MM.1S (cell line): ENCODE data around the gene URI1.

Experiments
- DNase-seq: peaks from one replicate; pipeline ENCODE4 v3.0.0-alpha.2; 2015
- H2AFZ ChIP-seq: fragments of 300-600 bp; sonication (generic); 2 replicates; pipeline ENCODE4 v1.6.0; 2016; ENCODE audit warnings: antibody characterized with exemption, low read length
- H3F3A ChIP-seq: fragments of 300-600 bp; sonication (generic); 2 replicates; pipeline ENCODE4 v1.6.1; 2016; ENCODE audit warnings: mild to moderate bottlenecking, antibody characterized with exemption, low read length, moderate library complexity, mixed read lengths; ENCODE audit not compliant: insufficient read depth
- H3K27ac ChIP-seq: fragments of 300-600 bp; sonication (generic); 2 replicates; pipeline ENCODE4 v1.5.1; 2016; ENCODE audit warnings: mild to moderate bottlenecking, low read length
- H3K27me3 ChIP-seq: fragments of 300-600 bp; sonication (generic); replicated peaks from 2 replicates; pipeline ENCODE4 v1.6.0; 2016; ENCODE audit warnings: low read length; ENCODE audit not compliant: insufficient read depth
- H3K36me3 ChIP-seq: fragments of 300-600 bp; sonication (generic); replicated peaks from 2 replicates; pipeline ENCODE4 v1.6.1; 2016; ENCODE audit warnings: mild to moderate bottlenecking, low read length, mixed read lengths; ENCODE audit not compliant: insufficient read depth
- H3K4me1 ChIP-seq: fragments of 300-600 bp; sonication (generic); 2 replicates; pipeline ENCODE4 v1.6.1; 2016; ENCODE audit warnings: low read length, mixed read lengths
- H3K4me2 ChIP-seq: fragments of 300-600 bp; sonication (generic); 2 replicates; pipeline ENCODE4 v1.6.0; 2016; ENCODE audit warnings: low read depth, low read length
- H3K4me3 ChIP-seq: fragments of 300-600 bp; sonication (generic); 2 replicates; pipeline ENCODE4 v1.5.1; 2016; ENCODE audit warnings: low read length, mixed read lengths
- H3K79me2 ChIP-seq: fragments of 300-600 bp; sonication (generic); 2 replicates; pipeline ENCODE4 v1.6.1; 2016; ENCODE audit warnings: mixed run types, low read length, mixed read lengths
- H3K9ac ChIP-seq: fragments of 300-600 bp; sonication (generic); 2 replicates; pipeline ENCODE4 v1.6.1; 2016; ENCODE audit warnings: low read length, mixed read lengths
- H3K9me2 ChIP-seq: fragments of 300-600 bp; sonication (generic); replicated peaks from 2 replicates; pipeline ENCODE4 v1.6.1; 2016; ENCODE audit warnings: mild to moderate bottlenecking, low read length, mixed read lengths; ENCODE audit not compliant: insufficient read depth
- H3K9me3 ChIP-seq: fragments of 300-600 bp; sonication (generic); replicated peaks from 2 replicates; pipeline ENCODE4 v1.6.1; 2016; ENCODE audit warnings: mild to moderate bottlenecking, low read length, mixed read lengths; ENCODE audit not compliant: insufficient read depth
- H4K20me1 ChIP-seq: fragments of 300-600 bp; sonication (generic); 2 replicates; pipeline ENCODE4 v1.6.1; 2016; ENCODE audit warnings: mild to moderate bottlenecking, low read length, moderate library complexity, mixed read lengths; ENCODE audit not compliant: insufficient read depth
- EZH2 ChIP-seq: fragments of 300-600 bp; sonication (generic); optimal IDR thresholded peaks from 2 replicates; pipeline ENCODE3; 2017; ENCODE audit warnings: low read depth, mild to moderate bottlenecking, antibody characterized with exemption, low read length, mixed read lengths
- EZH2phosphoT487 ChIP-seq: fragments of 300-600 bp; sonication (generic); IDR thresholded peaks from 2 replicates; pipeline ENCODE4 v1.6.1; 2018; ENCODE audit warnings: antibody characterized with exemption, low read length
- TF ChIP-seq, protein P1 (sequence below): fragments of 300-600 bp; sonication (generic); IDR thresholded peaks from 2 replicates; pipeline ENCODE4 v1.5.1; 2016; ENCODE audit warnings: antibody characterized with exemption, low read length, mixed read lengths

Gene URI1

DNA sequence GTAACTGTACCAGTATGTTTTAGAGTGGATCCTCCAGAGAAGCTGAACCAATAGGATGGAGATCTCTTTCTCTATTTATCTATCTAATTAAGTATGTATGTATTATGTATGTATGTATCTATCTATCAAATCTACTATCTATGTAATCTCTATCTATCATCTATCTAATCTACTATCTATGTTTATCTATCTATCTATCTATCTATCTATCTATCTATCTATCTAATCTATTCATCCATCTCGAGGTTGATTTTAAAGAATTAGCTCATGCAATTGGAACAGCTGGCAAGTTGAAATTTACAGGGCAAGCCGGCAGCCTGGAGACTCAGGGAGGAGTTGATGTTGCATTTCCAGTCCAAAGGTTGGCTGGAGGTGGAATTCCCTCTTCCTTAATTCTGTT lies 112.2 kb downstream of the URI1 start:
- no peaks in the 10 kb centered on the region for H3K4me1 ChIP-seq
- H3F3A ChIP-seq = no peaks in the 10 kb centered on the region
- H2AFZ ChIP-seq = no peak overlapping the region
- H3K9me3 ChIP-seq = no peaks in the 10 kb centered on the region
- no peaks in the 10 kb centered on the region for H3K36me3 ChIP-seq
- DNase-seq = no peak
- H3K27me3 ChIP-seq = peaks cover 8% of the 10 kb centered on the region
- H4K20me1 ChIP-seq = no peaks in the 10 kb centered on the region
- no peak overlapping the region for H3K4me2 ChIP-seq
- H3K9ac ChIP-seq = no peak overlapping the region
- no peaks in the 10 kb centered on the region for H3K9me2 ChIP-seq
- TF ChIP-seq EZH2 = no peak
- TF ChIP-seq EZH2phosphoT487 = no peak
- TF ChIP-seq, protein P1, sequence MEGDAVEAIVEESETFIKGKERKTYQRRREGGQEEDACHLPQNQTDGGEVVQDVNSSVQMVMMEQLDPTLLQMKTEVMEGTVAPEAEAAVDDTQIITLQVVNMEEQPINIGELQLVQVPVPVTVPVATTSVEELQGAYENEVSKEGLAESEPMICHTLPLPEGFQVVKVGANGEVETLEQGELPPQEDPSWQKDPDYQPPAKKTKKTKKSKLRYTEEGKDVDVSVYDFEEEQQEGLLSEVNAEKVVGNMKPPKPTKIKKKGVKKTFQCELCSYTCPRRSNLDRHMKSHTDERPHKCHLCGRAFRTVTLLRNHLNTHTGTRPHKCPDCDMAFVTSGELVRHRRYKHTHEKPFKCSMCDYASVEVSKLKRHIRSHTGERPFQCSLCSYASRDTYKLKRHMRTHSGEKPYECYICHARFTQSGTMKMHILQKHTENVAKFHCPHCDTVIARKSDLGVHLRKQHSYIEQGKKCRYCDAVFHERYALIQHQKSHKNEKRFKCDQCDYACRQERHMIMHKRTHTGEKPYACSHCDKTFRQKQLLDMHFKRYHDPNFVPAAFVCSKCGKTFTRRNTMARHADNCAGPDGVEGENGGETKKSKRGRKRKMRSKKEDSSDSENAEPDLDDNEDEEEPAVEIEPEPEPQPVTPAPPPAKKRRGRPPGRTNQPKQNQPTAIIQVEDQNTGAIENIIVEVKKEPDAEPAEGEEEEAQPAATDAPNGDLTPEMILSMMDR = no peak
- H3K79me2 ChIP-seq = no peaks in the 10 kb centered on the region
- no peak overlapping the region for H3K27ac ChIP-seq
- H3K4me3 ChIP-seq = no peak overlapping the region

GRCh38 chr19:30056580-30056979 lies 114.5 kb downstream of the URI1 start:
- DNase-seq = no peak
- Histone ChIP-seq H3K36me3 (no peaks in the 10 kb centered on the region), H3F3A (no peaks in the 10 kb centered on the region), H3K9ac (no peak overlapping the region), H3K79me2 (no peaks in the 10 kb centered on the region), H3K27ac (no peak overlapping the region), H3K9me3 (no peaks in the 10 kb centered on the region), H3K4me2 (no peak overlapping the region), H3K9me2 (no peaks in the 10 kb centered on the region), H3K27me3 (peaks cover 27% of the 10 kb centered on the region), H3K4me3 (no peak overlapping the region), H2AFZ (no peak overlapping the region), H4K20me1 (no peaks in the 10 kb centered on the region), H3K4me1 (no peaks in the 10 kb centered on the region)
- TF ChIP-seq EZH2phosphoT487 = no peak
- TF ChIP-seq, protein P1 = no peak
- TF ChIP-seq EZH2 = no peak

DNA sequence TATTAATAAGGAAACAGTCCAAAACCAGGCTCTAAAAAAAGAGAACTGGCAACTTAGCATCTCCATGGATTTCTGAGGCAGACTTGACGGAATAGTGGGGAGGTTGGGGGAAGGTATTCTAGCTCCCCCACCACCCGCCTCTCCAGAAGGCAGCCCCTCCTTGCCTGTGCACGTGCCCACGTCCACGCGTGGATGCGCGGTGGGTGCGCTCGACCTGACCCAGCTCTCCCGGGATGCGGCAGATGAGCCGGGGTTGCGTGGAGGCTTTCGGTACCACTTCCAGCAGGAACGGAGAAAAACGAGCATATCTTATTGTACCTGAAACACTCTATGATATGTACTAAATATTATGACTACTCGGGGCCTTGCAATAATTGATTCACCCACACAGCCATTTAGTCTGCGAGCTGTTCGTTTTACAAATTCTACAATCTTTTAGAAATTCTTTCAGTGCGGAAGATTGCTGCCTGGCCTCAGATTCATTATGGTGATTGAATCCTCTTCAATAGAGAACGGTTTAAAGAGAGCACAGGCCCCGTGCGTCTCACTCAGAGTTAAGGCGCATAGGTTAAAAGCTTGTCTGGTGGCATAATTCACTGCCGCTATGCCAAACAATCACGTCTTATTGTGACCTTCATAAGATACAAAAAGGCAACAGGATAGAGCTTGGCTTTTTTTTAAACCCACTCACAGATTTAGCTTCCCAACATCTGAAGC lies 117.9 kb downstream of the URI1 start:
- Histone ChIP-seq H3K79me2 (no peaks in the 10 kb centered on the region), H3K4me1 (no peaks in the 10 kb centered on the region), H3K27ac (no peak overlapping the region), H3K4me3 (no peak overlapping the region), H4K20me1 (no peaks in the 10 kb centered on the region), H3K36me3 (no peaks in the 10 kb centered on the region), H3F3A (no peaks in the 10 kb centered on the region), H3K9me3 (no peaks in the 10 kb centered on the region), H3K4me2 (no peak overlapping the region), H3K9ac (no peak overlapping the region), H3K9me2 (no peaks in the 10 kb centered on the region), H2AFZ (no peak overlapping the region), H3K27me3 (peaks cover 52% of the 10 kb centered on the region)
- DNase-seq = no peak
- no peak for TF ChIP-seq EZH2
- TF ChIP-seq EZH2phosphoT487 = no peak
- TF ChIP-seq, protein P1 = no peak
